HEK293T (cell line): Measurements from ENCODE around the gene UGT3A1.

Experiments used
- CTCF ChIA-PET: fragments of 350-600 bp; formaldehyde crosslinking; extraction: SDS; loops from one replicate; lab custom pipeline; 2021; ENCODE audit warnings: antibody characterized with exemption, inconsistent platforms; lab: Yijun Ruan, JAX
- POLR2A ChIA-PET: fragments of 350-600 bp; formaldehyde crosslinking; extraction: SDS; loops from one replicate; lab custom pipeline; 2020; ENCODE audit warnings: antibody characterized with exemption, inconsistent platforms; lab: Yijun Ruan, JAX
- DNase-seq: peaks from one replicate; pipeline ENCODE4 v3.0.0; 2012; ENCODE audit warnings: mixed read lengths; ENCODE audit errors: extremely low spot score
- ARNT ChIP-seq: fragments of 450-650 bp; IDR thresholded peaks from 2 replicates; pipeline ENCODE4 v1.6.1; 2017; ENCODE audit warnings: mild to moderate bottlenecking
- BHLHE40 ChIP-seq: fragments of 450-650 bp; IDR thresholded peaks from 2 replicates; pipeline ENCODE4 v1.6.1; 2016; ENCODE audit warnings: mild to moderate bottlenecking, moderate library complexity, borderline replicate concordance
- CTBP1 ChIP-seq: fragments of 450-650 bp; IDR thresholded peaks from 2 replicates; pipeline ENCODE4 v1.6.1; 2016; ENCODE audit warnings: borderline replicate concordance
- ELF4 ChIP-seq: fragments of 450-650 bp; IDR thresholded peaks from 2 replicates; pipeline ENCODE4 v1.6.1; 2017; ENCODE audit warnings: antibody characterized with exemption
- FOXA1 ChIP-seq: fragments of 450-650 bp; IDR thresholded peaks from 2 replicates; pipeline ENCODE4 v1.6.1; 2016; ENCODE audit warnings: mild to moderate bottlenecking
- FOXK2 ChIP-seq: fragments of 450-650 bp; IDR thresholded peaks from 2 replicates; pipeline ENCODE4 v1.6.1; 2016; ENCODE audit warnings: mild to moderate bottlenecking
- FOXM1 ChIP-seq: fragments of 450-650 bp; IDR thresholded peaks from 2 replicates; pipeline ENCODE4 v1.6.1; 2017; ENCODE audit warnings: mild to moderate bottlenecking, borderline replicate concordance
- HDGF ChIP-seq: fragments of 450-650 bp; IDR thresholded peaks from 2 replicates; pipeline ENCODE4 v1.6.1; 2017; ENCODE audit warnings: antibody characterized with exemption, borderline replicate concordance
- L3MBTL2 ChIP-seq: fragments of 450-650 bp; conservative IDR thresholded peaks from 2 replicates; pipeline ENCODE4 v1.6.1; 2016; ENCODE audit warnings: mild to moderate bottlenecking
- LEF1 ChIP-seq: fragments of 450-650 bp; IDR thresholded peaks from 2 replicates; pipeline ENCODE4 v1.6.1; 2017; ENCODE audit warnings: mild to moderate bottlenecking, borderline replicate concordance
- NFRKB ChIP-seq: fragments of 450-650 bp; IDR thresholded peaks from 2 replicates; pipeline ENCODE4 v1.6.1; 2016; ENCODE audit warnings: mild to moderate bottlenecking, moderate library complexity
- SP1 ChIP-seq: fragments of 450-650 bp; IDR thresholded peaks from 2 replicates; pipeline ENCODE4 v1.6.1; 2017
- SUZ12 ChIP-seq: fragments of 450-650 bp; IDR thresholded peaks from 2 replicates; pipeline ENCODE4 v1.6.1; 2016; ENCODE audit warnings: mild to moderate bottlenecking
- TARDBP ChIP-seq: fragments of 450-650 bp; IDR thresholded peaks from 2 replicates; pipeline ENCODE4 v1.6.1; 2016
- ZNF384 ChIP-seq: fragments of 450-650 bp; IDR thresholded peaks from 2 replicates; pipeline ENCODE4 v1.6.1; 2016
- TF ChIP-seq, protein P1 (sequence below): fragments of 450-650 bp; IDR thresholded peaks from 2 replicates; pipeline ENCODE4 v1.6.1; 2016

The UGT3A1 gene

GRCh38 chr5:35908228-35908627 is 83.0 kb downstream of the UGT3A1 start:
- TF ChIP-seq SUZ12 = no peak
- TF ChIP-seq ARNT = no peak
- no peak for TF ChIP-seq HDGF
- TF ChIP-seq FOXM1 = no peak
- TF ChIP-seq, protein P1, sequence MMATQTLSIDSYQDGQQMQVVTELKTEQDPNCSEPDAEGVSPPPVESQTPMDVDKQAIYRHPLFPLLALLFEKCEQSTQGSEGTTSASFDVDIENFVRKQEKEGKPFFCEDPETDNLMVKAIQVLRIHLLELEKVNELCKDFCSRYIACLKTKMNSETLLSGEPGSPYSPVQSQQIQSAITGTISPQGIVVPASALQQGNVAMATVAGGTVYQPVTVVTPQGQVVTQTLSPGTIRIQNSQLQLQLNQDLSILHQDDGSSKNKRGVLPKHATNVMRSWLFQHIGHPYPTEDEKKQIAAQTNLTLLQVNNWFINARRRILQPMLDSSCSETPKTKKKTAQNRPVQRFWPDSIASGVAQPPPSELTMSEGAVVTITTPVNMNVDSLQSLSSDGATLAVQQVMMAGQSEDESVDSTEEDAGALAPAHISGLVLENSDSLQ = no peak
- no peak for TF ChIP-seq NFRKB
- TF ChIP-seq FOXK2 = no peak
- TF ChIP-seq TARDBP = no peak
- TF ChIP-seq SP1 = no peak
- TF ChIP-seq CTBP1 = no peak
- no peak for TF ChIP-seq L3MBTL2
- CTCF ChIA-PET = no interaction called here
- POLR2A ChIA-PET = no interaction called here
- DNase-seq = no peak

GRCh38 chr5:35904443-35905132 is 86.6 kb downstream of the UGT3A1 start:
- POLR2A ChIA-PET = no interaction called here
- DNase-seq = no peak
- CTCF ChIA-PET = no interaction called here
- TF ChIP-seq SP1 (no peak), ELF4 (no peak), FOXA1 (no peak), TARDBP (no peak), HDGF (no peak), LEF1 (no peak), CTBP1 (no peak), NFRKB (no peak), FOXM1 (no peak), SUZ12 (no peak)
- TF ChIP-seq, protein P1 = no peak

DNA sequence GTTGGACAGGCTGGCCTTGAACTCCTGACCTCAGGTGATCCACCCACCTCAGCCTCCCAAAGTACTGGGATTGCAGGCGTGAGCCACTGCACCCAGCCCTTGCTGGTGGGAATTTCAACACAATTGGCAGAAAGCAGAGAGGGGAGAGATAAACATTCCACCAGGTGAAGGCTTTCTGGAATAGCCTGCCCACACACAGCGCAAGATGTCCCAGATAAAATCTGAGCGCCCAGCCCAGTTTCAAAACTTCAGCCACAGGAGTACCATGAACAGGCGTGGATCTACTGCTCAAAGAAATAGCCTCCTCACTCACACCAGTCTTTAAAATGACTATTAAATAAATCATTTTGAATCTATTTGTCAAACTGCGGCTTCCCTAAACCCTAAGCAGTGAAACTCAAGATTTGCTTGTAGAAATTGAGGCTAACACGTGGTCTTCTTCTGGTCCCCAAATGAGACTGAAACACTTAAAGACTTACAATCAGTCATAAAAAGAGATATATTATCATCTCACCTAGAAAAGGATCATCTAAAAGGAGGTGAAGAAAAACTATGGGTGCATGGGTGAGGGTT is 87.5 kb downstream of the UGT3A1 start:
- no peak for DNase-seq
- no peak for TF ChIP-seq NFRKB
- TF ChIP-seq ELF4 = no peak
- TF ChIP-seq SUZ12 = no peak
- TF ChIP-seq HDGF = no peak
- TF ChIP-seq BHLHE40 = no peak
- TF ChIP-seq FOXM1 = no peak
- TF ChIP-seq ARNT = no peak
- TF ChIP-seq FOXK2 = no peak
- TF ChIP-seq SP1 = no peak
- TF ChIP-seq, protein P1 = no peak
- TF ChIP-seq FOXA1 = no peak
- no peak for TF ChIP-seq LEF1
- TF ChIP-seq CTBP1 = no peak
- TF ChIP-seq L3MBTL2 = no peak
- TF ChIP-seq ZNF384 = no peak
- CTCF ChIA-PET = no interaction called here
- POLR2A ChIA-PET = no interaction called here

DNA sequence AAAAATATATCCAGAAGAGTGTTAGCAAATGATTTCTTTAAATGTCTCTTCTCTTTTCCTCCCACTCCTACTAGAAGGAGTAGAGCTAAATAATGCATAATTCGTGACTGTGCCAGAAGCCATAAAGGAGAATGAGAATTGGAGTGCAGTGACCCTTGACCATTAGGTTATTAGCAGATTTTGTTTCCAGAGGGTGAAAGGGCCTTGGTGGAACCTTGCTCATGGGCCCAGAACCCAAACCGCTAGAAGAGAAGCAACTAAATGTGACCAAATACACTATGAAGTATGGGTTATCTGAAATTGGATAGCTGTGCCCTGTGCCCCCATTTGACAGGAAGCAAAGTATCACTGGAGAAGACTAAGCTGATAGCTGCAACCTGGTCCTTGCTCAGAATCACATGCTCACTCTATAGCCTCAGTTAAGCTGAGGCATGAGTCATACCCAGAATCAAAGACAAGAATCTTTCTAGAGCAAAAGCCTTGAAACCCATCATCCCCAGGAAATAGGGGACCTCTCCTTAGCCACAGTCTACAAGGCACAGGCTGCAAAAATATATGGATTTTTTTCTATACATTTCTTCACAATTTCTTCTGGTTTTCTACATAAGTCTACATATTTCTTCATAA is 89.0 kb downstream of the UGT3A1 start:
- DNase-seq = no peak
- CTCF ChIA-PET = no interaction called here
- POLR2A ChIA-PET = no interaction called here
- no peak for TF ChIP-seq SP1
- no peak for TF ChIP-seq HDGF
- no peak for TF ChIP-seq FOXM1
- no peak for TF ChIP-seq ZNF384
- no peak for TF ChIP-seq ARNT
- no peak for TF ChIP-seq FOXA1
- no peak for TF ChIP-seq SUZ12
- TF ChIP-seq CTBP1 = no peak
